H1 (cell line): ENCODE measurements around the gene ZNF273. TPM values are rescaled to one million over a fixed set of nuclear protein-coding genes. Genes with fewer than 3 reads are reported as not detected.
"Not testable (repeated sequence)": the region's sequence is repeated elsewhere in the genome, so short reads cannot be mapped to it uniquely, and the experiment has no call there.

ENCODE experiments used
- CTCF ChIA-PET: fragments of 300-600 bp; sonication (Branson Sonifier 250); formaldehyde crosslinking; loops from one replicate; lab custom pipeline; 2021; ENCODE audit not compliant: partially characterized antibody; lab: Charles Lee
- POLR2A ChIA-PET: fragments of 300-600 bp; sonication (Branson Sonifier 250); formaldehyde crosslinking; loops from one replicate; lab custom pipeline; 2021; ENCODE audit warnings: inconsistent platforms; ENCODE audit not compliant: partially characterized antibody; lab: Charles Lee
- DNase-seq, 2 experiments: peaks; one replicate each; pipeline versions ENCODE4 v3.0.0 to v3.0.0-alpha.2; 2010 to 2022; ENCODE audit warnings: low spot score in 2 of 2, low read depth in 1 of 2, mixed read lengths in 1 of 2
- FAIRE-seq: peaks from 2 replicates; lab custom pipeline; 2011; peaks lifted over from hg19 to GRCh38; lab: Jason Lieb, UNC
- H2AFZ ChIP-seq: 2 replicates; pipeline ENCODE4 v1.8.1; 2012; ENCODE audit warnings: low read length, inconsistent platforms
- H2AK5ac ChIP-seq: 2 replicates; pipeline ENCODE4 v1.6.1; 2013; ENCODE audit warnings: low read depth, low read length
- H2BK120ac ChIP-seq: replicated peaks from 2 replicates; pipeline ENCODE3; 2013; ENCODE audit warnings: low read depth, low read length, inconsistent platforms
- H2BK12ac ChIP-seq: 2 replicates; pipeline ENCODE4 v1.6.1; 2013; ENCODE audit warnings: low read depth, low read length
- H2BK15ac ChIP-seq: 2 replicates; pipeline ENCODE4 v1.6.1; 2013; ENCODE audit warnings: low read length
- H2BK20ac ChIP-seq: 2 replicates; pipeline ENCODE4 v1.6.1; 2013; ENCODE audit warnings: low read length
- H2BK5ac ChIP-seq: 2 replicates; pipeline ENCODE4 v1.6.1; 2013; ENCODE audit warnings: low read depth, low read length
- H3K14ac ChIP-seq: 2 replicates; pipeline ENCODE4 v1.6.1; 2013; ENCODE audit warnings: inconsistent platforms; ENCODE audit not compliant: insufficient read length
- H3K18ac ChIP-seq: 2 replicates; pipeline ENCODE4 v1.6.1; 2013; ENCODE audit warnings: low read length; ENCODE audit errors: extremely low read depth
- H3K23ac ChIP-seq: 2 replicates; pipeline ENCODE4 v1.6.1; 2013; ENCODE audit warnings: inconsistent platforms; ENCODE audit not compliant: insufficient read length
- H3K23me2 ChIP-seq: 2 replicates; pipeline ENCODE4 v1.6.1; 2013; ENCODE audit warnings: low read depth, low read length
- H3K27ac ChIP-seq: 2 replicates; pipeline ENCODE4 v1.6.1; 2011; ENCODE audit warnings: low read depth, low read length, inconsistent platforms
- H3K27me3 ChIP-seq, 4 experiments: replicated peaks in 1 of 4; 1 replicate in 1 of 4; 2 replicates in 3 of 4; pipeline versions ENCODE4 v1.6.1 to v1.8.1; 2011 to 2013; ENCODE audit warnings: low read length in 3 of 4, mild to moderate bottlenecking in 3 of 4, inconsistent platforms in 2 of 4, mixed read lengths in 2 of 4, moderate library complexity in 1 of 4; ENCODE audit not compliant: control insufficient read depth in 3 of 4, insufficient read depth in 3 of 4; ENCODE audit errors: extremely low read depth in 1 of 4
- H3K36me3 ChIP-seq, 4 experiments: 2 replicates each; pipeline versions ENCODE4 v1.6.1 to v1.8.1; 2011 to 2013; ENCODE audit warnings: mild to moderate bottlenecking in 4 of 4, low read length in 3 of 4, moderate library complexity in 2 of 4, control low read depth in 1 of 4, inconsistent platforms in 1 of 4; ENCODE audit not compliant: insufficient read depth in 4 of 4, control insufficient read depth in 2 of 4
- H3K4ac ChIP-seq: replicated peaks from 2 replicates; pipeline ENCODE3; 2013; ENCODE audit warnings: low read length, low read depth, mixed read lengths, inconsistent platforms; ENCODE audit not compliant: insufficient read length
- H3K4me1 ChIP-seq, 4 experiments: replicated peaks in 1 of 4; 1 replicate in 1 of 4; 2 replicates in 3 of 4; pipeline versions ENCODE4 v1.6.1 to v1.8.1; 2011 to 2013; ENCODE audit warnings: low read length in 3 of 4, inconsistent platforms in 2 of 4, mixed read lengths in 1 of 4; ENCODE audit not compliant: insufficient read depth in 4 of 4, control insufficient read depth in 3 of 4
- H3K4me2 ChIP-seq, 2 experiments: 2 replicates each; pipeline versions ENCODE4 v1.6.1 to v1.8.1; 2011 to 2013; ENCODE audit warnings: low read depth in 2 of 2, low read length in 2 of 2, control low read depth in 1 of 2, inconsistent platforms in 1 of 2, mild to moderate bottlenecking in 1 of 2; ENCODE audit not compliant: insufficient read depth in 1 of 2
- H3K4me3 ChIP-seq, 4 experiments: fragments of 200-600, 300-600 bp in 1 of 4; sonication (generic), shearing (Covaris generic), sonication (Bioruptor Twin) in 1 of 4; 2 replicates each; pipeline versions ENCODE4 v1.5.1 to v1.8.1; 2011 to 2016; ENCODE audit warnings: low read length in 4 of 4, low read depth in 3 of 4, control low read depth in 2 of 4, inconsistent platforms in 2 of 4, mild to moderate bottlenecking in 2 of 4, mixed read lengths in 1 of 4, moderate library complexity in 1 of 4; ENCODE audit not compliant: insufficient read depth in 2 of 4; ENCODE audit errors: extremely low read depth in 1 of 4
- H3K56ac ChIP-seq: replicated peaks from 2 replicates; pipeline ENCODE3; 2013; ENCODE audit warnings: low read depth, mild to moderate bottlenecking, mixed read lengths, low read length, inconsistent platforms; ENCODE audit not compliant: insufficient read length
- H3K79me1 ChIP-seq: 2 replicates; pipeline ENCODE4 v1.6.1; 2013; ENCODE audit warnings: low read depth, low read length, control low read depth
- H3K79me2 ChIP-seq, 2 experiments: 2 replicates each; pipeline versions ENCODE4 v1.6.1 to v1.8.1; 2012 to 2013; ENCODE audit warnings: low read length in 2 of 2, mild to moderate bottlenecking in 2 of 2, inconsistent platforms in 1 of 2; ENCODE audit not compliant: insufficient read depth in 2 of 2, control insufficient read depth in 1 of 2
- H3K9ac ChIP-seq, 4 experiments: replicated peaks in 1 of 4; 1 replicate in 1 of 4; 2 replicates in 3 of 4; pipeline versions ENCODE4 v1.6.1 to v1.8.1; 2011 to 2013; ENCODE audit warnings: low read depth in 3 of 4, low read length in 3 of 4, control low read depth in 2 of 4, mild to moderate bottlenecking in 2 of 4, moderate library complexity in 2 of 4, inconsistent platforms in 1 of 4; ENCODE audit errors: extremely low read depth in 1 of 4
- H3K9me3 ChIP-seq, 2 experiments: 2 replicates each; pipeline versions ENCODE4 v1.6.1 to v1.8.1; 2012 to 2013; ENCODE audit warnings: mild to moderate bottlenecking in 2 of 2, moderate library complexity in 2 of 2, control low read depth in 1 of 2, inconsistent platforms in 1 of 2, low read depth in 1 of 2, low read length in 1 of 2, mixed read lengths in 1 of 2; ENCODE audit not compliant: insufficient read depth in 2 of 2
- H4K20me1 ChIP-seq, 2 experiments: replicated peaks in 1 of 2; 2 replicates each; pipeline versions ENCODE3 to v1.8.1; 2011 to 2013; ENCODE audit warnings: inconsistent platforms in 2 of 2, low read length in 2 of 2, mild to moderate bottlenecking in 1 of 2; ENCODE audit not compliant: insufficient read depth in 2 of 2, control insufficient read depth in 1 of 2
- H4K5ac ChIP-seq: 2 replicates; pipeline ENCODE4 v1.6.1; 2013; ENCODE audit warnings: low read length, low read depth, mixed read lengths, inconsistent platforms; ENCODE audit not compliant: insufficient read length
- H4K8ac ChIP-seq: 2 replicates; pipeline ENCODE4 v1.8.0; 2013; ENCODE audit warnings: mild to moderate bottlenecking, moderate library complexity, low read length, inconsistent platforms; ENCODE audit not compliant: insufficient read depth; ENCODE audit errors: extremely low read depth
- H4K91ac ChIP-seq: replicated peaks from 2 replicates; pipeline ENCODE3; 2013; ENCODE audit warnings: low read length, mixed read lengths, inconsistent platforms; ENCODE audit not compliant: insufficient read length
- WGBS, 2 experiments: shearing (Covaris generic) in 1 of 2; methylation state at CpG; one replicate each; pipeline versions ENCODE4 v1.1.6 to v1.1.7; 2013 to 2015; ENCODE audit warnings: low lambda C conversion rate in 2 of 2, mixed read lengths in 2 of 2, inconsistent platforms in 1 of 2, low coverage in 1 of 2, missing lambda C conversion rate in 1 of 2; ENCODE audit not compliant: insufficient replicate concordance in 2 of 2, insufficient coverage in 1 of 2, insufficient read length in 1 of 2; ENCODE audit errors: extremely low coverage in 1 of 2, missing lambda C conversion rate in 1 of 2; 5-methylcytosine and 5-hydroxymethylcytosine counted together
- polyA plus RNA-seq, 7 experiments: library from polyadenylated mRNA; depleted of rRNA in 3 of 7; stranded (reverse) in 5 of 7; unstranded in 2 of 7; fragments of >200 nt in 5 of 7; fragments of 200-250 nt in 2 of 7; gene quantifications; 1 replicate in 5 of 7; 2 replicates in 1 of 7; 4 replicates in 1 of 7; pipeline versions ENCODE4 v1.2.1 to v1.2.3, GENCODE V29; 2011 to 2013; ENCODE audit warnings: missing spikeins in 2 of 7, mixed read lengths in 2 of 7
- total RNA-seq: library from RNA; stranded (reverse); fragmentation: NEBNext Ultra II Directional; extraction: Animal tissue kit (Norgen Biotek cat#: 25700); gene quantifications from 2 replicates; pipeline ENCODE4 v1.2.1, GENCODE V29; 2021

The ZNF273 gene
- total and polyA plus RNA-seq, 2 of the 8 experiments (the other 6 are each of a cell fraction or from before 2014, with no cell fraction given), result 6.2 to 23.2 TPM

- H3K56ac ChIP-seq, H3K9me3 ChIP-seq, H3K4ac ChIP-seq, H3K14ac ChIP-seq, H3K9ac ChIP-seq, H3K4me3 ChIP-seq, H2BK5ac ChIP-seq, H4K8ac ChIP-seq, H3K23me2 ChIP-seq, H2BK12ac ChIP-seq, H2AK5ac ChIP-seq, H4K20me1 ChIP-seq, H3K79me1 ChIP-seq, H3K4me2 ChIP-seq, H2BK120ac ChIP-seq, H4K5ac ChIP-seq, H3K18ac ChIP-seq, FAIRE-seq, DNase-seq, H2BK20ac ChIP-seq, H3K4me1 ChIP-seq, H2AFZ ChIP-seq, H3K79me2 ChIP-seq, H4K91ac ChIP-seq, H3K23ac ChIP-seq, H3K27ac ChIP-seq, H2BK15ac ChIP-seq, H3K36me3 ChIP-seq: not testable (repeated sequence)
- WGBS, 2 experiments, result 88% methylated on average over 5 of the region's 5 CpGs; no CpG with 5 or more reads in 1 of the 2 experiments
- ChIA-PET POLR2A (interaction anchor here (1.4 kb wide), 1 partner anchor 62 kb away, joined by 3 read pairs; the partner anchor contains the start of gene ERV3-1), CTCF (interaction anchor here (0.6 to 1.3 kb wide), 6 partner anchors 9 to 362 kb away, joined by 3 to 4 read pairs (median 3); no protein-coding TSS in a partner anchor)
- peaks cover 2 to 10% (median 6%) of the 10 kb centered on the region in 4 experiments; a peak in 4 of 7 replicates for H3K27me3 ChIP-seq
These were observed 41.8 kb downstream of the ZNF273 start for GRCh38 chr7:64944667-64945502.
